GM23248 (cell line): ENCODE results near the gene FJX1.

Source experiments
- EZH2 ChIP-seq: fragments of 200-600 bp; sonication (generic); IDR thresholded peaks from 2 replicates; pipeline ENCODE4 v1.6.1; 2018; ENCODE audit warnings: antibody characterized with exemption, mild to moderate bottlenecking; ENCODE audit not compliant: insufficient read depth, poor library complexity, severe bottlenecking
- EZH2phosphoT487 ChIP-seq: fragments of 200-600 bp; sonication (generic); IDR thresholded peaks from 2 replicates; pipeline ENCODE4 v1.6.1; 2018; ENCODE audit warnings: antibody characterized with exemption, moderate library complexity, mild to moderate bottlenecking, low read depth; ENCODE audit not compliant: insufficient read depth

GRCh38 chr11:35608502-35608901 lies 9.8 kb upstream of the FJX1 start:
- no peak for TF ChIP-seq EZH2
- TF ChIP-seq EZH2phosphoT487: no peak
